Endothelial cell of umbilical vein (primary cell): ENCODE data around the gene VWC2. TPM values are rescaled to one million over a fixed set of nuclear protein-coding genes. Genes with fewer than 3 reads are reported as not detected.

ENCODE experiments used
- BruUV-seq: library from RNA; stranded (reverse); fragments of 400-500 nt; replicated peaks from 2 replicates; lab custom pipeline; 2021; lab: Mats Ljungman, UMichigan
- CTCF ChIA-PET: fragments of 300-600, 350-600 bp; sonication (Branson Sonifier 250); formaldehyde crosslinking; loops from one replicate; lab custom pipeline; 2021; ENCODE audit warnings: antibody characterized with exemption, inconsistent platforms; lab: Charles Lee
- POLR2A ChIA-PET: fragments of 300-600, 350-600 bp; sonication (Branson Sonifier 250); formaldehyde crosslinking; loops from one replicate; lab custom pipeline; 2021; ENCODE audit warnings: antibody characterized with exemption, inconsistent platforms; lab: Charles Lee
- DNase-seq: peaks from one replicate; pipeline ENCODE4 v3.0.0-alpha.2; 2011; ENCODE audit warnings: low read depth, low spot score
- FAIRE-seq: peaks from 2 replicates; lab custom pipeline; 2011; peaks lifted over from hg19 to GRCh38; lab: Jason Lieb, UNC
- H2AFZ ChIP-seq: 2 replicates; pipeline ENCODE4 v1.6.0; 2012; ENCODE audit warnings: low read depth, low read length, control low read depth, inconsistent platforms
- H3K27ac ChIP-seq: 2 replicates; pipeline ENCODE4 v1.5.1; 2011; ENCODE audit warnings: low read depth, mild to moderate bottlenecking, control low read depth, low read length, moderate library complexity; ENCODE audit not compliant: insufficient read depth
- H3K27me3 ChIP-seq, 2 experiments: 2 replicates each; pipeline versions ENCODE4 v1.6.0 to v1.6.1; 2011; ENCODE audit warnings: low read length in 2 of 2, mixed read lengths in 1 of 2; ENCODE audit not compliant: control insufficient read depth in 2 of 2, insufficient read depth in 2 of 2
- H3K36me3 ChIP-seq, 2 experiments: 2 replicates in 1 of 2; 3 replicates in 1 of 2; pipeline ENCODE4 v1.5.1; 2011; ENCODE audit warnings: low read length in 2 of 2, mild to moderate bottlenecking in 1 of 2, moderate library complexity in 1 of 2; ENCODE audit not compliant: control insufficient read depth in 2 of 2, insufficient read depth in 2 of 2; ENCODE audit errors: extremely low read depth in 1 of 2
- H3K4me1 ChIP-seq: 3 replicates; pipeline ENCODE4 v1.5.1; 2011; ENCODE audit warnings: mild to moderate bottlenecking, low read length; ENCODE audit not compliant: control insufficient read depth, insufficient read depth; ENCODE audit errors: extremely low read depth
- H3K4me2 ChIP-seq: 2 replicates; pipeline ENCODE4 v1.6.1; 2011; ENCODE audit warnings: low read length, control low read depth, mixed read lengths; ENCODE audit not compliant: insufficient read depth
- H3K4me3 ChIP-seq, 3 experiments: fragments of 200-600 bp in 1 of 3; sonication (generic), shearing (Covaris generic) in 1 of 3; replicated peaks in 1 of 3; 2 replicates each; pipeline ENCODE4 v1.5.1; 2011 to 2016; ENCODE audit warnings: control low read depth in 3 of 3, low read length in 3 of 3, mild to moderate bottlenecking in 2 of 3, inconsistent platforms in 1 of 3, low read depth in 1 of 3, moderate library complexity in 1 of 3; ENCODE audit not compliant: insufficient read depth in 1 of 3
- H3K79me2 ChIP-seq: 2 replicates; pipeline ENCODE4 v1.6.0; 2012; ENCODE audit warnings: low read length, inconsistent platforms; ENCODE audit not compliant: control insufficient read depth, insufficient read depth
- H3K9ac ChIP-seq: replicated peaks from 2 replicates; pipeline ENCODE3; 2011; ENCODE audit warnings: low read length, control low read depth; ENCODE audit not compliant: insufficient read depth; ENCODE audit errors: extremely low read depth
- H3K9me1 ChIP-seq: replicated peaks from 3 replicates; pipeline ENCODE4 v1.6.0; 2011; ENCODE audit warnings: mild to moderate bottlenecking, low read length; ENCODE audit not compliant: control insufficient read depth, insufficient read depth; ENCODE audit errors: extremely low read depth
- H3K9me3 ChIP-seq: replicated peaks from 2 replicates; pipeline ENCODE4 v1.5.1; 2012; ENCODE audit warnings: low read length, inconsistent platforms; ENCODE audit not compliant: control insufficient read depth, insufficient read depth
- H4K20me1 ChIP-seq: replicated peaks from 2 replicates; pipeline ENCODE3; 2011; ENCODE audit warnings: mild to moderate bottlenecking, low read length; ENCODE audit not compliant: control insufficient read depth, insufficient read depth; ENCODE audit errors: extremely low read depth
- JUN ChIP-seq: IDR thresholded peaks from 2 replicates; pipeline ENCODE4 v1.6.1; 2011; ENCODE audit warnings: borderline replicate concordance, low read depth; ENCODE audit not compliant: insufficient read length, insufficient read depth
- MYC ChIP-seq: IDR thresholded peaks from one replicate; pipeline ENCODE4 v1.6.1; 2011; ENCODE audit warnings: mild to moderate bottlenecking, low read depth, low read length
- POLR2AphosphoS5 ChIP-seq: IDR thresholded peaks from 2 replicates; pipeline ENCODE4 v1.6.1; 2012; ENCODE audit warnings: low read depth, mild to moderate bottlenecking, control low read depth, low read length, moderate library complexity; ENCODE audit not compliant: insufficient read depth
- dilution Hi-C: fragments of 300-500 bp; cut with MboI; formaldehyde crosslinking; loops from one replicate; pipeline ENCODE4 v1.15.0; 2019; ENCODE audit warnings: low sequenced_read_pairs; ENCODE audit not compliant: extremely low pct_ligation_motif_present
- intact Hi-C: fragments of 100-400 bp; cut with micrococcal nuclease; formaldehyde crosslinking; loops from one replicate; pipeline ENCODE4 v1.10.0; 2022
- polyA plus RNA-seq, 4 experiments: library from polyadenylated mRNA; depleted of rRNA in 3 of 4; stranded (reverse) in 3 of 4; unstranded in 1 of 4; fragments of >200 nt; gene quantifications; 2 replicates each; pipeline versions ENCODE4 v1.2.1 to v1.2.3, GENCODE V29; 2011 to 2012; ENCODE audit warnings: missing spikeins in 1 of 4
- total RNA-seq: library from RNA; stranded (reverse); gene quantifications from 2 replicates; pipeline ENCODE4 v1.2.3, GENCODE V29; 2021

VWC2 gene
- total and polyA plus RNA-seq, 2 donors (not counting 3 experiments of a cell fraction or from before 2014, with no cell fraction given), result not detected

- DNase-seq (no peak), FAIRE-seq (no peak)
- intact Hi-C loops (no loop called here), dilution Hi-C loops (no loop called here)
- Histone ChIP-seq H4K20me1 (no peaks in the 10 kb centered on the region), H3K79me2 (no peaks in the 10 kb centered on the region), H3K27me3 (no peaks in the 10 kb centered on the region), H3K4me3 (no peak overlapping the region), H3K9me3 (no peaks in the 10 kb centered on the region), H3K9ac (no peak overlapping the region), H3K4me2 (no peak overlapping the region), H3K36me3 (no peaks in the 10 kb centered on the region), H3K4me1 (no peaks in the 10 kb centered on the region), H3K9me1 (no peaks in the 10 kb centered on the region), H2AFZ (no peak overlapping the region), H3K27ac (no peak overlapping the region)
- ChIA-PET POLR2A (no interaction called here), CTCF (no interaction called here)
- TF ChIP-seq MYC, result no peak
- no TSS peak for BruUV-seq
Measured at GRCh38 chr7:49803812-49804211, 30.4 kb downstream of the VWC2 start.

GRCh38 chr7:49805371-49806007, 32.1 kb downstream of the VWC2 start:
- ChIA-PET CTCF (no interaction called here), POLR2A (no interaction called here)
- H3K27ac ChIP-seq, result no peak overlapping the region
- no peaks in the 10 kb centered on the region for H3K9me1 ChIP-seq
- H3K4me1 ChIP-seq, result no peaks in the 10 kb centered on the region
- TF ChIP-seq POLR2AphosphoS5, result no peak
- no peak for TF ChIP-seq JUN
- no peaks in the 10 kb centered on the region for H3K9me3 ChIP-seq
- no peak for FAIRE-seq
- H4K20me1 ChIP-seq, result no peaks in the 10 kb centered on the region
- BruUV-seq, result no TSS peak
- H3K4me3 ChIP-seq, result no peak overlapping the region
- H3K27me3 ChIP-seq, result no peaks in the 10 kb centered on the region
- intact Hi-C loops (no loop called here), dilution Hi-C loops (no loop called here)
- H3K4me2 ChIP-seq, result no peak overlapping the region
- H2AFZ ChIP-seq, result no peak overlapping the region
- no peak overlapping the region for H3K9ac ChIP-seq
- H3K79me2 ChIP-seq, result no peaks in the 10 kb centered on the region
- DNase-seq, result no peak
- no peaks in the 10 kb centered on the region for H3K36me3 ChIP-seq
